ENCODE results near the gene AARS1.

The AARS1 gene

GRCh38 chr16:70306880-70307279 is 17.6 kb upstream of the AARS1 start:
- no peak for DNase-seq (ENCODE audit: low read depth in 1 of 2, low spot score in 1 of 2)
- no peaks in the 10 kb centered on the region for H3K27me3 ChIP-seq (ENCODE audit: insufficient read depth, poor library complexity, severe bottlenecking)
- no peak overlapping the region for H3K27ac ChIP-seq (replicated peaks)
- no peak for TF ChIP-seq CTCF (IDR thresholded peaks at IDR 0.05; ENCODE audit: insufficient read depth, low read length)
- no peak for TF ChIP-seq REST (IDR thresholded peaks at IDR 0.05; ENCODE audit: insufficient replicate concordance, low read depth)
- no peak for TF ChIP-seq SPI1 (IDR thresholded peaks at IDR 0.05; ENCODE audit: borderline replicate concordance, low read depth)
- no peak for TF ChIP-seq GABPA (IDR thresholded peaks at IDR 0.05; ENCODE audit: low read depth)
- no peak for TF ChIP-seq POLR2AphosphoS5 (IDR thresholded peaks at IDR 0.05; ENCODE audit: low read depth)
- H3K4me3 ChIP-seq (replicated peaks; ENCODE audit: insufficient read depth, low read length), result no peak overlapping the region

GRCh38 chr16:70304892-70305448 is 15.7 kb upstream of the AARS1 start:
- no peak overlapping the region for H3K4me3 ChIP-seq (replicated peaks; ENCODE audit: insufficient read depth, low read length)
- TF ChIP-seq CTCF (IDR thresholded peaks at IDR 0.05; ENCODE audit: insufficient read depth, low read length) (no peak), SPI1 (IDR thresholded peaks at IDR 0.05; ENCODE audit: borderline replicate concordance, low read depth) (no peak), POLR2AphosphoS5 (IDR thresholded peaks at IDR 0.05; ENCODE audit: low read depth) (no peak)
- H3K27me3 ChIP-seq (ENCODE audit: insufficient read depth, poor library complexity, severe bottlenecking), result no peaks in the 10 kb centered on the region
- DNase-seq (ENCODE audit: low read depth in 1 of 2, low spot score in 1 of 2), result no peak
- no peak overlapping the region for H3K27ac ChIP-seq (replicated peaks)

GRCh38 chr16:70302745-70303144 is 13.4 kb upstream of the AARS1 start:
- no peaks in the 10 kb centered on the region for H3K27me3 ChIP-seq (ENCODE audit: insufficient read depth, poor library complexity, severe bottlenecking)
- no peak for TF ChIP-seq GABPA (IDR thresholded peaks at IDR 0.05; ENCODE audit: low read depth)
- TF ChIP-seq SPI1 (IDR thresholded peaks at IDR 0.05; ENCODE audit: borderline replicate concordance, low read depth), result no peak
- TF ChIP-seq POLR2AphosphoS5 (IDR thresholded peaks at IDR 0.05; ENCODE audit: low read depth), result no peak
- no peak for TF ChIP-seq CTCF (IDR thresholded peaks at IDR 0.05; ENCODE audit: insufficient read depth, low read length)
- no peak overlapping the region for H3K4me3 ChIP-seq (replicated peaks; ENCODE audit: insufficient read depth, low read length)
- no peak overlapping the region for H3K27ac ChIP-seq (replicated peaks)
- no peak for DNase-seq (ENCODE audit: low read depth in 1 of 2, low spot score in 1 of 2)

GRCh38 chr16:70301121-70301520 is 11.8 kb upstream of the AARS1 start:
- H3K27me3 ChIP-seq (ENCODE audit: insufficient read depth, poor library complexity, severe bottlenecking), result no peaks in the 10 kb centered on the region
- no peak overlapping the region for H3K4me3 ChIP-seq (replicated peaks; ENCODE audit: insufficient read depth, low read length)
- H3K27ac ChIP-seq (replicated peaks), result no peak overlapping the region
- TF ChIP-seq CTCF (IDR thresholded peaks at IDR 0.05; ENCODE audit: insufficient read depth, low read length) (no peak), GABPA (IDR thresholded peaks at IDR 0.05; ENCODE audit: low read depth) (no peak)
- no peak for DNase-seq (ENCODE audit: low read depth in 1 of 2, low spot score in 1 of 2)
